Activated T-helper 1 cell treated with anti-CD3 and anti-CD28 coated beads, Interleukin-2, amount 50 U/mL, for 16 hours (primary cell): ENCODE data around the gene MSN.
"Not testable (repeated sequence)": the region's sequence is repeated elsewhere in the genome, so short reads cannot be mapped to it uniquely, and the experiment has no call there.

ENCODE experiments used
- DNase-seq, 2 donors: peaks; one replicate each; pipeline ENCODE4 v3.0.0-alpha.2; 2020; ENCODE audit warnings: low read depth in 1 of 2, low spot score in 1 of 2

The MSN gene

DNA sequence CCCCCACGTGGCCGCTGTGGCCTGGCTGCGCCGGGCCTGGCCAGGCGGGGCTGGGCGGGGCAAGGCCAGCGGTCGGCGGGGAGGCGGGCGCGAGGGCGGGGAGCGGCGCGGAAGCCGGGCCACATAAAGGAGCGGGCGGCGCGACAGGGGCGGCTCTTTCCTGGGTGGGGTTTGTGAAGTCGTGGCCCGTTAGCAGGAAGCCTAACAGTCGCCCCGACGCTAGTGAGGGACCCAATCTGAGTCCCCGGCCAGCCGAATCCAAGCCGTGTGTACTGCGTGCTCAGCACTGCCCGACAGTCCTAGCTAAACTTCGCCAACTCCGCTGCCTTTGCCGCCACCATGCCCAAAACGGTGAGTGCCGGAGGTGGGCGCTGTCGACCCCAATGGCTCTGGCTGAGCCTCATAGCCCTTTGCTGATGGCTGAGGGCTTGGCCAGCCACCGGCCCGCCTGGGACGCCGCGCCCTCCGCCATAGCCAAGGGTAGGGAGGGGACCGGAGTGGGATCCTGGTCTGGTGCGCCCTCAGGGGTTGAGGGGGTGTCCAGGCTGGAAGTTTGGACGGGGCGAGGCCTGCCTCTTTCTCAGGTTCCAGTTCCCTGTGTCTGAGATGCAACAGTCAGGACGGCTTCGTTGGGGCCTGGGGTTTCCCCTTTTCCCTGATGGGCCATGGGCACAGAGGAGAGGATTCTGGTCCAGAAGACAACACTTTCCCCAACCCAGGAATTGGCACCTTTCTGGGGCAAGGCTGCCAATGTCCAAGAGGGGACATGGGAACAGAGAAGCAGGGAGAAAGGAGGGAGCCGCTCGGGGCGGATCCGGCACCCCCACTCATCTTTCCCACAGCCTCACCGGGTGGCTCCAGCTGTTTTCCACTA lies at the start of gene MSN:
Gene MSN (plus strand): TSS at position 152 of the 874 bp plus-strand sequence. CDS start 188 bp downstream, at position 340.
- DNase-seq = peak; percentile 44 to 64

DNA sequence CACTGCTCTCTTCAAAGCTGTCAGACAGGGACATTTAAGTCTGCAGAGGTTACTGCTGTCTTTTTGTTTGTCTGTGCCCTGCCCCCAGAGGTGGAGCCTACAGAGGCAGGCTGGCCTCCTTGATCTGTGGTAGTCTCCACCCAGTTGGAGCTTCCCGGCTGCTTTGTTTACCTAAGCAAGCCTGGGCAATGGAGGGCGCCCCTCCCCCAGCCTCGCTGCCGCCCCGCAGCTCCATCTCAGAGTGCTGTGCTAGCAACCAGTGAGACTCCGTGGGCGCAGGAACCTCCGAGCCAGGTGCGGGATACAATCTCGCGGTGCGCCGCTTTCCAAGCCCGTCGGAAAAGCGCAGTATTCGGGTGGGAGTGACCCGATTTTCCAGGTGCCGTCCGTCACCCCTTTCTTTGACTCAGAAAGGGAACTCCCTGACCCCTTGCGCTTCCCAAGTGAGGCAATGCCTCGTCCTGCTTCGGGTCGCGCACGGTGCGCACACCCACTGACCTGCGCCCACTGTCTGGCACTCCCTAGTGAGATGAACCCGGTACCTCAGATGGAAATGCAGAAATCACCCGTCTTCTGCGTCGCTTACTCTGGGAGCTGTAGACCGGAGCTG lies 47.3 kb upstream of the MSN start:
- not testable (repeated sequence) for DNase-seq

DNA sequence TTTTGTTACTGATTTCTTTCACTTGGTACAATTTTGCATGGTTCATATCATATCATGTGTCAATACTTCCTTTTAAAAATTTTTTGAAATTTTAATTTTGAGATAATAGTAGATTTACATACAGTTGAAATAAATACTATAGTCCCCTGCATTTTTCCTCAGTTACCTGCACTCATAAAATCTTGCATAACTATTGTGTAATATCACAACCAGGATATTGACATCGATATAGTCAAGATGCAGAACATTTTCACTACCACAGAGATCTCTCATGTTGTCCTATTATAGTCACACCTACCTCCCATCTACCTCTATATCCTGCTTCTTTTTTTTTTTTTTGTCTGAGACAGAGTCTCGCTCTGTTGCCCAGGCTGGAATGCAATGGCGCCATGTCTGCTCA lies 36.7 kb upstream of the MSN start:
- DNase-seq = no peak

DNA sequence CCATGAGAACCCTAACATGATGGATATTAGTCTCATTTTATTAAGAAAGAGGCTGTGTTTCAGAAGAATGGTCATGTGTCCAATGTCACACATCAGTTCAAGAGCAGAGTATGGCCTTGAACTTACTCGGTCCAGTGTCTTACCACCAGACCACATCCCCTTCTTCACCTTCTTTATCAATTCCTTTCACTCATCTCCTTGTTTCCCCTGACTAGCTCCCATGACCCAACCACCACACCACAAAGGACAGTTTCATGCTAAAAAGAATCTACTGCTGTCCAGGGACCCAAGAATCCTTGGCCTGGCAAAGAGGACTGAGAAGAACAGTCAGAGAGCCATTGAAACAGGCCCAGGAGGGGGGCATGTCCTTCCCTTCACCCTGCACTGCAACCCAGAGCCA lies 33.6 kb upstream of the MSN start:
- DNase-seq = no peak

DNA sequence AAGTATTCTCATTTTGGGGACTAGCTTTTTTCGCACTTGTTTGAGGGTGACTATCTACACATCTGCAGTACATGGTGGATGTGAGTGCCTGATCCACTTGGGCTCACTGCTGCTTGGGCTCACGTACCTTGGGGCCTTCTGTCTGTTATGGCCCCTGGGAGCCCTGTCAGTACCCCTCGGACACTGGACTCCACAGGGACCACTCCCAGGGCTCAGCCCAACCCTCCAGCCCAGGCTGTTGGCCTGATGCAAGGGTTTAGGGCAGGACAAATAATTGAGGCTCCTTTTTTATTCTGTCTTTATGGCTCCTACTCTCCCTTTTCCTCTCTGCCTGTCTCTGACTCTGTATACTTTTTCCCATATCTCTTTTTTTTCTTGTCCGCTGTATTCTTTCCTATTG lies 32.7 kb upstream of the MSN start:
- DNase-seq = no peak

DNA sequence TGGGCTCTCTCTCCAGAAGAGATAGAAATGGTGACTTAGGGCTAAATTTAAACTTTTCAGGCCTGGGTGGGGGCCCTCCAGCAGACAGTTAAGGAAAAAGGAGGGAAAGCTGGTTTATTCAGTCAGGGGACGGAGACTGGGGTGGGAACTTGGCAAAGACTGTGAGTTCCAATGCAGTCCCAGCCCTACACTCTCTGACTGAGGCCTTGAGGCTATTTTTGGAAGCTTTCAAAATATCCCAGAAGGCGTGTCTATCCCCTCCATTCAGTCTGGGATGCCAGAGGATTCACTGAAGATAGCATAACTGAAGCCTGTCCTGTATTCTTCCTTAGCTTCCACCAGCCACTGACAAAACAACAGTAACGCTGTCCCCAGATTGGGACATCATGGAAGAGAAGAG lies 32.1 kb upstream of the MSN start:
- DNase-seq = no peak

DNA sequence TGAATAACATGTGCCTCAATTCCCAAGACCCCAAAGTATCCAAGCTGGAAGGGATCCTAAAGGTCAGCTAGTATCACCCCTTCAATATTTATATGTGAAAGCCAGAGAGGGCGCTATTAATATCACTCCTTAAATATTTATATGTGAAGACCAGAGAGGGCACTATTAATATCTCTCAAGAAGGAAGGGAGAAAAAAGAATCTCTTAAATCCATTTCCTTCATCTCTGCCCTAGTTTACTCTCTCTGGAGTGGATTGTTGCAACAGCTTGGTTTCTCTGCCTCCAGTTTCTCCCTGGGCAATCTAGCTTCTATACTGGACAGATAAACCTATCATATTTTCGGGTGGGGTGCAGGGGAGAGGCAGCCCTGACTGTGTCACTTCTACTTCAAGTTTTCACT lies 31.6 kb upstream of the MSN start:
- no peak for DNase-seq

DNA sequence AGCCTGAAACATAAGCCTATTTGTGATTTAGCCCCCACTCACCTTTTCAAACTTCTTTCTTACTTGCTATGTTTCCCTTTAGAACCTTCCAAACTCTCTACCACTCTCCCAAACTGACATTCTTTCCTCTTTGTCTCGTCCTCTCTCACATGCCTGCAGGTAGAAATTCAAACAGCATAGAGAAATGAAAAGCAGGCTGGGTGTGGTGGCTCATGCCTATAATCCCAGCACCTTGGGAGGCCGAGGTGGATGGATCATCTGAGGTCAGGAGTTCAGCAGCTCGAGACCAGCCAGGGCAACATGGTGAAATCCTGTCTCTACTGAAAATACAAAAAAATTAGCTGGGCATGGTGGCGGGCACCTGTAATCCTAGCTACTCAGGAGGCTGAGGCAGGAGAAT lies 31.2 kb upstream of the MSN start:
- not testable (repeated sequence) for DNase-seq

DNA sequence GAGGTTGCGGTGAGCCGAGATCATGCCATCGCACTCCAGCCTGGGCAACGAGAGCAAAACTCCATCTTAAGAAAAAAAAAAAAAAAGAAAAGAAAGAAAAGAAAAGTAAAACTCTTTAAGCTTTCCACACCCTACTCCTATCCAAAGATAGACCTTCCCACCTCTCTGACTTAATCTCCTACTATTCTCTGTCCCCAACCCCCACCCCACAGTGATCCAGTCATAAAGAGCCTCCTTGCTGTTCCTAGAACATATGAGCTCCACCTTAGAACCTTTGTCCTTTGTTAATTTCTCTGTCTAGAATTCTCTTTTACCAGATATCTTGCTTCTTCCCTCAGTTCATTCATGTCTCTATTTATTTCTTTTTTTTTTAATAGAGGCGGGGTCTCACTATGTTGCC lies 30.1 kb upstream of the MSN start:
- no peak for DNase-seq

DNA sequence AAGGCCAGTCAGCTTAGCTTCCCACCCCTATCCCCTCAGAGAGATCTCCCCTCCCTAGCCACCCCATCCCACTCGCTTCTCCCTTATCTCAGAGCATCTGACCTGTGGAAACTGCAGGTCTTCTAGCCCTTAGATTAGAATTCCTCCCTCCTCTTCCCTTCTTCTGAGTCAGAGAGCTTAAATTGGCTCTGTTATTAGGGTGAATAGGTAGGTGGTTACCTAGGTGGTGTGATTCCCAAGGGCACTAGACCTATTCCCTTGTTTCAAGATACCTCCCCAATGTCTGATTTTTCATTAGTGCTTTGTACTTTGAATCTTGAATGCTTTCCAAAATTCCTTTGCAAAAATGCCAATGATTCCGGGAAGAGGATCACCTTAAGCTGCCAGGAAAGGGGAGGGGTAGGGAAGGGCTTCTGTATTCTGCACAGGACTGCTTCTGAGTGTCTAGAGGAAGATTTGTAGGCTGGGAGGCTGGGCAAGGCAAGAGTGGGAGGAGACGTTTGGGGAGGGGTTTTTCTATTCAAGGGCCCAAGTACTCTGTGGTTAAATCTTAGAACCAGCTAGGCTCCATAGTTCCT lies 24.5 kb upstream of the MSN start:
- no peak for DNase-seq

DNA sequence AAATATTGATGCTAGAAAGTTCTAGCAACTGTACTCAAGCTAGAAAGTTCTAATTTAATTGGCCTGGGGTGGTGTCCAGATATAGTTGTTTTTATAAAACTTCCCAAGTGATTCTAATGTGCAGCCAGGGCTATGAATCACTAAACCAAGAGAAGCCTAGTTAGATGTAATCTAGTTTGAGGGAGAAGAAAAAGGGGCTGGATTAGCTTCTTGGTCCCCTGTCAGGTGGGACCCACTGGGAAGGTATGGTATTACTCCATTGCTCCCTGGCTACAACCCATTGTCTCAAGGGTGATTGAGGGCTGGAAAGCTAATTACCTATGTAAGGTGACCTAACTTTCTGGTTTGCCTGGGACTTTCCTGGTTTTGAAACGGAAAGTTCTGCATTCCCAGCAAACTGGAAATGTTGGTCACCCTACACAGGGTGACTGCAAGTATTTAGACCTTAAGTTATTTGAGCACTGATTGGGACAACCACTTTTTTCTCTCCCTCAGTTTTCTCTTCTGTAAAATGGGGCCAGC lies 23.9 kb upstream of the MSN start:
- no peak for DNase-seq

DNA sequence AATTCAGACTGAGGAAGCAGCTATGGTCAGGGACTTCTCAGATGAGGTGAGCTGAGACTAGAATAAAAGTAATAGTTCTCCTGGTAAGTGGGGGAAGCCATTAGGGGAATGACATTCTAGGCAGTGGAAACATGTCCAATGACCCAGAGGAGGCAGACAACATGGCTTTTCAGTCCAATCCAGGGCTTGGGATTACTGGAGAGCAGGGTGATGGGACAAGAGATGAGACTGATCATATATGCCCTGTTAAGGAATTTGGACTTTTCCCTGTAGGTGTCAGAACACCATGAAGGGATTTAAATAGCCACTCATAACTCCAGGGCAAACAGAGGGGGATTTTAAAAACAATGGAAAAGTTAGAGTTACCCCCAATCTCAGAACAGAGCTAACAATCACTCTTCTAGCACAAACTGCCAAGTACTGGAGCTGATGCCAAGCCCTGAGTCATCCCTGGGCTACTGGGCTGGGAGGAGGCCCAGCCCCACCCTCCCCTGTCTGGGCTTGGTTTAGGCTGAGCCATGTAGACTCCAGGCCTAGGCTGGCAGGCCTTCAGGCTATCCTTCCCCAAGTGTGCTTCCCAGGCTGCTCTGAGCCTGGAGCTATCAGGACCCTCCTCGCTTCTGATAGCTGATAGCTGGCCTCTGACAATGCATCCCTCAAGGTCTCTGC lies 22.7 kb upstream of the MSN start:
- DNase-seq = no peak

DNA sequence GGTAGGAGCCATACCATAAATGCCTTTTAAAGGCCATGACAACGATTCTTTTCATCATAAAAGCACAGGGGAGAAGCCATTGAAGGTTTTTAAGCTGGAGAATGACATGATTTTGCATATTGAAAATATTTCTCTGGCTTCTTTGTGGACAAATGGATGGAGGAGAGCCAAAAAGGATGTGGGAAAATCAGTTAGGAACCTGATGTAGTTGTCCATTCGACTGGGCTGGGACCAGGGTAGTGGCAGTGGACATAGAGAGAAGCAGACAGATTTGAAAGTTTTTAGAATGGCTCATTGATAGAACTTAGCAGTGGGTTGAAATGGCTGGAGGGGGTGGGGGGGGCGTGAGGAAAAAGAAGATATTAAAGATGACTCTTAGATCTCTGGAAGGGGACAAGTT lies 19.7 kb upstream of the MSN start:
- no peak for DNase-seq

DNA sequence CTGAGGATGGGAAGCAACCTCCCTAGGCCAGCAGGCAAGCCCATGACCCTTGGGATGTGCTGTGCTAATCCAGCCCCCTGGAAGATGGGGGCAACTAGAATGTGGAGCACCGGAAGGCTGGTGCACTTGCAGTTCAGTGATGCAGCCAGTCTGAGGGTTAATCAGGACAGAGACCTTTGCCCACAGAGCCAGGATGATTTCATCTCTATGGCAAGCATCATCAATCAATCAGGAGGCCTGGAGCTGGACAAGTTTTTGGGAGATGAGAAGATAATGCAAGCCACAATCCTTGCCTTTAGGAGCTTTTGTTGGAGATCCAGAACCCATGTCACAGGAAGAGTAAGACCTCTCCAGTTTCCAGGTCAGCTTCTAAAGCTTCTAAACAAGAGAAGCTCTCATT lies 15.4 kb upstream of the MSN start:
- DNase-seq = no peak

DNA sequence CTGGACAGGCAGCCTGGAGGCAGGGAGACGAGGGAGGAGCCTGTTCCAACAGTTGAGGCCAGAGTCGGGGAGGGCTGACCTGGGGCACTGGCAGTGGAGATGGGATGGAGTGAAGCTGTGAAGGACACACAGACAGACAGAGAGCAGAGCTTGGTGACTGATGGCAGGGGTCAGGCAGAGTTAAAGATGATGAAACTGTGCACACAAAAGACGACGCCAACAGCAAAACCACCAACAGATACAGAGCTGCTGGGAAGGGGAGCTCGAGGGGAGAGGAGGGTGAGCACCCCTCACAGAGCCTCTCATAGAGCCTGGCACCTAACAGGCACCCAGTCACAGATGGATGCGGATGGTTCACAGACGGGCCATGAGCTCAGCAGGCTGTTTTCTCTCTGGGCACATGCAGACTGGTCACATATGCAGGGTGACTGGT lies 10.4 kb upstream of the MSN start:
- not testable (repeated sequence) for DNase-seq

DNA sequence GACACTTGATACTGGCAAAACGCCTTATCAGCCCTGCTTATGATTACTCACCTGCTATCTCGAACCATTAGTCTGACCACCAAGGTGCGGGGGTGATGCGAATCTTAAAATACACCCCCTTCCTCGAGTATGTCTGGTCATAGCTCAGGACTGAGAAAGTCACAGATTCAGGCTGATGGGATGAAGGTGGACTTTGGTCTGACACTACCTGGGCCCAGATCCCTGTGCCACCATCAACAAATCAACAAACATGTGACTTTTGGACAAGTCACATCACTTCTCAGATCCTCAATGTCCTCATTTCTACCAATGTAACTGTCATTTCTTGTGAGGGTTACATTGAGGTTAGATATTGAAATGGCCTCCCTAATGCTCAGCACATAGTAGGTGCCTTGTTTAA lies 9.8 kb upstream of the MSN start:
- no peak for DNase-seq

DNA sequence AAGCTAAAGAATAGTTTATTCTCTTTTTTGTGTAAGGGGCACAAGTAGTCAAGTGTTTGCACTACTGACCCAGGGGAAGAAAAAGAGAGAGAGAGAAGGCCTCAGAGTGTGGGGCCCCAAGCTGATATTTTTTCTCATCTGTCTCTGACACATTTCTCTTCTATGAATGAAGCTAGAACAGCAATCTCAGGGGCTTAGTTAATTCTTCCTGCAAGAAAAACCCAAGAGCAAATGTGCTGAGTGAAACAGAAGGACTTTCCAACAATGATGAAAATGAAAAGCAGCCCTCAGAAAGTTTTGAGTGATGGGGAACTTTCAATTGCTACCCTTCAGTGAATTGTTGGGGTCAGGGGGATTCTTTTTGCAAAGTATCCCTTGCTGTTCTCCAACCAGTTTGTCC lies 9.2 kb upstream of the MSN start:
- no peak for DNase-seq

DNA sequence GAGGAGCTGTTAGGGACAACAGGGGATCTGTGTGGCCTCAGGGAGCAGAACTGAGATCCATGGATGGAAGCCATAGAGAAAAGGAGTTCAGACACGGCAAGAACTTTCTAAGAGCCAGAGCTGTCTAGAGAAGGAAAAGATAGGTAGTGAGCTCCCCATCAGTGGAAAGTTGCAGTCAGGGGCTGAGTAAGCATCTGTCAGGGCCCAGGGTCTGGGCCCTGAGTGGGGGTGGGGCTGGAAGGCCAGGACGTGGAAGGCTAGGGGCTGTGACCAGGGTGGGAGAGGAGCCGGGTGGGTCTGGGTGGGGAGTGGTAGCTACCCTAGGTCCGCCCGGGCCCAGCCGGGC lies 324 bp upstream of the MSN start:
- no peak for DNase-seq

DNA sequence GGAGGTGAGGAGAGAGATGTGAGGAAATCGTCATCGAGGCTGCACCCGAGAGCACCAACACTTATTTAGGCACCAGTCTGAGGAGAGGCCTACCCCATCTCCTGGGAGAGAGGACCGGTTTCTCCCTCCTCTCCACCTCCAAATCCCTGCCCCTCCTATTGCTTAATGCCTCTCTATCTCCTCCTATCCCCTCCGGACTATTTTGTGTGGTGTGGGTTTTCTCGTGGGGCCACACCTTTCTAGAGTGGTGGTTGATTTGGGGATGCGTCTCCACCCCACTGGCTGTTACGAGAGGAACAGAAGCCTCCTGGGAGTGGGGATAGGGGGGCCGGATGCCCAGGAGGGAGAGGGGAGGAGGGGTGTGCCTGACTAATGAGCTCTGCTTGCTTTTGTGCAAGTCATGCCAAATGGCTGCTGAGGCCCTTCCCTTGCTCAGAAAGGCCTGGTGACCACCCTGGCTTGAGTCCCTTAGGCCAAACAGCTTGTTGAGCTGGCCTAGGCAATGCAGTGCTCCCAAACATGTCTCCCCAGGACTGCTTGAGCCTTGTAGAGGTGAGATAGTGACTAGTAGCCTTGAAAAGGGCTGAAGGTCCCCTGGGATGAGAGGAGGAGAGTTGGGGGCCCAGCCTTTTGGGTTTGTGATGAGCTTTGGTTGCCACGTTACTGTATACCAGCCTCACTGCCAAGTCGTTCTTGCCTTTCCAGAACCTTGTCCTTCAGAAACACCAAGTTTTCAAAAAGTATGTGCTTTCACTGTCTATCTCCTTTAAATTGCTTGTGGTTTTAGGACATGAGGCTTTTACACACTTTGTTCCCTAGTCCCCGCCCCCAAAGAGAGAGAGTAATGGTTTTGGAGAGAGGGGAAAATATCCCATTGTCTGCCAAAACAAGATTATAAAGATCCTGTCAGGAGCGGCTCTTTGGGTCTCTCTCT lies 1.2 kb downstream of the MSN start:
- peak; percentile 24 to 39 for DNase-seq

DNA sequence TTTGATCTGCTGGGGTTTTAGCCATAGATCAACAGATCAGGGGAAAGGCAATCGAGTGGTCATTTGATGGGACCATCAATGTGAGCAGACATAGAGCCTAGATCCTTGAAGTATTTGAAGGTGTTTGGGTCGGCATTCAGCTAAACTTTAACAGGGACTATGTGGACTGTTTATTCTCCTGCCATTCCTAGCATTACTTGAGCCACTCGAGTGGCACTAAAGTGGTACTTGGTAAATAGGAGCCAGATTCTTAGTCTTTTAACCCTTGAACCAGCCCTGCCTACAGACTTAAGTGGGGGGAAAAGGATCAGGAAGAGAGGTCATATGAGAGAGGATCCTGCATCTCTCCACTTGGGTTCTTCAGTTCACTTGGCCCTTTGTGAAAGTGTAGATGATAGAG lies 3.8 kb downstream of the MSN start:
- no peak for DNase-seq

DNA sequence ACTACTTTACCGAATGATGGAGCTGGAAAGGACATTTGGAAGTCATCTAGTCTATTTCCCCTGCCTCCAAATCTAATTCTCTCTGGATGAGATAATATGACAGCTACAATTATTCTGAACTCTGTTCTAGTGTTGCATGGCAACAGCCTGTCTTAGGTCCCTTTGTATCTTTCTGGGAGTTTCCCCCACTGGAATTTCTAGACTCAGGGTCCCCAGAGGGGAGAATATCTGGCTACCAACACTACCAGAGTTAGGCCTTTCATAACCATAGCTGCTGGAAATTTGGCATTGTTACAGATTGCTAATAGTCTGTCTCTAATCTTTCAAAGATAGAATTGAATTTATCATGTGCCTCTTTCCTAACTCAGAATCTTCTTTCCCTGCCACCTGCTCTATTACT lies 4.5 kb downstream of the MSN start:
- no peak for DNase-seq
